Transverse colon (tissue), 4 donors: ENCODE data around the gene FRAS1. TPM values are rescaled to one million over a fixed set of nuclear protein-coding genes. Genes with fewer than 3 reads are reported as not detected.

Source experiments
- DNase-seq: peaks from one replicate; pipeline ENCODE4 v3.0.0-alpha.2; 2019
- H3K27ac ChIP-seq, 4 donors: fragments of 200-600 bp; sonication (generic); 2 replicates each; pipeline ENCODE4 v1.5.1; 2016 to 2018; ENCODE audit warnings: inconsistent platforms in 4 of 4
- H3K27me3 ChIP-seq: fragments of 200-600 bp; sonication (generic); 2 replicates; pipeline ENCODE4 v1.5.1; 2017; ENCODE audit warnings: inconsistent platforms
- H3K36me3 ChIP-seq, 4 donors: fragments of 200-600 bp; sonication (generic); 2 replicates each; pipeline ENCODE4 v1.5.1; 2017 to 2019; ENCODE audit warnings: inconsistent platforms in 4 of 4
- H3K4me1 ChIP-seq, 4 donors: fragments of 200-600 bp; sonication (generic); 2 replicates each; pipeline ENCODE4 v1.5.1; 2017 to 2020; ENCODE audit warnings: inconsistent platforms in 4 of 4
- H3K4me3 ChIP-seq, 4 donors: fragments of 200-600 bp; sonication (generic); 1 replicate in 1 of 4; 2 replicates in 3 of 4; pipeline versions ENCODE4 v1.5.1 to v1.6.1; 2017 to 2019; ENCODE audit warnings: inconsistent platforms in 4 of 4
- H3K9me3 ChIP-seq, 2 donors: fragments of 200-600 bp; sonication (generic); 2 replicates each; pipeline ENCODE4 v1.5.1; 2017 to 2019; ENCODE audit warnings: inconsistent platforms in 2 of 2
- CTCF ChIP-seq, 5 experiments: fragments of 200-600 bp in 3 of 5; fragments of 450-650 bp in 2 of 5; sonication (generic) in 3 of 5; IDR thresholded peaks; 1 replicate in 2 of 5; 2 replicates in 3 of 5; pipeline ENCODE4 v1.5.1; 2016 to 2017; ENCODE audit warnings: antibody characterized with exemption in 5 of 5, inconsistent platforms in 3 of 5, mild to moderate bottlenecking in 2 of 5, moderate library complexity in 1 of 5
- EP300 ChIP-seq: sonication (generic); formaldehyde crosslinking; IDR thresholded peaks from one replicate; pipeline ENCODE4 v1.6.1; 2017; ENCODE audit warnings: antibody characterized with exemption, low read depth
- POLR2A ChIP-seq: fragments of 450-650 bp; IDR thresholded peaks from one replicate; pipeline ENCODE4 v1.6.1; 2016; ENCODE audit warnings: antibody characterized with exemption, mild to moderate bottlenecking, moderate library complexity
- POLR2AphosphoS5 ChIP-seq, 3 donors: sonication (generic); formaldehyde crosslinking; IDR thresholded peaks; one replicate each; pipeline ENCODE4 v1.6.1; 2016; ENCODE audit warnings: antibody characterized with exemption in 3 of 3
- WGBS, 2 donors: methylation state at CpG; one replicate each; pipeline ENCODE4 v1.1.5; 2018; ENCODE audit warnings: low coverage in 1 of 2; 5-methylcytosine and 5-hydroxymethylcytosine counted together
- in situ Hi-C, 4 donors: fragments of 200-750 bp; cut with MboI; loops; one replicate each; pipeline versions ENCODE4 v1.15.0 to v1.15.1; 2017; ENCODE audit warnings: low sequenced_read_pairs in 3 of 4, low pct_ligation_motif_present in 1 of 4, low pct_unique_long_range_greater_than_20kb in 1 of 4
- intact Hi-C: fragments of 100-400 bp; cut with DNase I; formaldehyde crosslinking; loops from one replicate; pipeline ENCODE4 v1.15.1; 2023; ENCODE audit warnings: low total_unique reads
- small RNA-seq, 4 donors: library from RNA; depleted of rRNA; stranded (forward); fragments of <200 nt; gene quantifications; one replicate each; pipeline ENCODE3, GENCODE V24; 2016
- total RNA-seq, 4 donors: library from RNA; depleted of rRNA; stranded (reverse); fragments of >200 nt; gene quantifications; one replicate each; pipeline ENCODE4 v1.1.0, GENCODE V29; 2016

FRAS1 gene
- total RNA-seq, 4 donors from 2014 or later: 1.8 to 9.7 (median 3.1) TPM

- WGBS, 2 donors: 54 to 64% methylated on average over 3 to 4 of the region's 4 CpGs
- TF ChIP-seq POLR2A: no peak
- no peak for TF ChIP-seq EP300
- no peak for TF ChIP-seq POLR2AphosphoS5 (IDR thresholded peaks at IDR 0.05)
- no peak for TF ChIP-seq CTCF (IDR thresholded peaks at IDR 0.05)
- no peak overlapping the region for H3K4me3 ChIP-seq
- no peaks in the 10 kb centered on the region for H3K9me3 ChIP-seq
- intact Hi-C loops: no loop called here
- H3K27ac ChIP-seq: no peak overlapping the region
- no peaks in the 10 kb centered on the region for H3K27me3 ChIP-seq
- no peak for DNase-seq
- in situ Hi-C loops: no loop called here
- H3K36me3 ChIP-seq: no peaks in the 10 kb centered on the region
- H3K4me1 ChIP-seq: peaks cover 0 to 18% (median 8%) of the 10 kb centered on the region in 4 donors
Observed at GRCh38 chr4:78588894-78589545, 531.9 kb downstream of the FRAS1 start.

GRCh38 chr4:78591404-78591803 is 534.3 kb downstream of the FRAS1 start:
- WGBS, 2 donors: 20 to 54% methylated on average over 2 of the region's 2 CpGs

GRCh38 chr4:78592088-78592783 is 535.1 kb downstream of the FRAS1 start:
- no peak for DNase-seq
- WGBS, 2 donors: 68 to 92% methylated on average over 2 to 3 of the region's 3 CpGs
- intact Hi-C loops: no loop called here
- H3K27ac ChIP-seq: no peak overlapping the region
- H3K4me1 ChIP-seq: peaks cover 0 to 34% (median 8%) of the 10 kb centered on the region in 4 donors
- H3K36me3 ChIP-seq: no peaks in the 10 kb centered on the region
- TF ChIP-seq POLR2A (no peak), POLR2AphosphoS5 (IDR thresholded peaks at IDR 0.05) (no peak), CTCF (IDR thresholded peaks at IDR 0.05) (peak in 1 of 5 experiments; percentile 12)
- no peaks in the 10 kb centered on the region for H3K27me3 ChIP-seq
- in situ Hi-C loops: no loop called here
- H3K4me3 ChIP-seq: no peak overlapping the region
- H3K9me3 ChIP-seq: no peaks in the 10 kb centered on the region

More at GRCh38 chr4:78591404-78591803, 534.3 kb downstream of the FRAS1 start:
- no peak overlapping the region for H3K4me3 ChIP-seq
- DNase-seq: no peak
- intact Hi-C loops (no loop called here), in situ Hi-C loops (no loop called here)
- H3K27me3 ChIP-seq: no peaks in the 10 kb centered on the region
- H3K27ac ChIP-seq: peak overlapping the region in 1 of 4 donors; percentile 10
- H3K9me3 ChIP-seq: no peaks in the 10 kb centered on the region
- no peaks in the 10 kb centered on the region for H3K36me3 ChIP-seq
- TF ChIP-seq POLR2AphosphoS5 (IDR thresholded peaks at IDR 0.05) (no peak), EP300 (no peak), CTCF (IDR thresholded peaks at IDR 0.05) (no peak), POLR2A (no peak)
- H3K4me1 ChIP-seq: peaks cover 0 to 33% (median 8%) of the 10 kb centered on the region in 4 donors

Small RNA genes lying within 50 kb of the gene (small RNA-seq; reads per million reads assigned to genes)
- gene AC114801.3: 0 reads per million in 4 donors

Other genes with a start within 250 kb of the FRAS1 start
- gene CNOT6L, start 238.0 kb upstream of the FRAS1 start, total RNA-seq: 10 to 100 TPM in 2 of 4 donors, 1 to 10 TPM in 2; 2.2 to 30.5 (median 14.9) TPM
- gene MRPL1, start 194.5 kb upstream of the FRAS1 start, total RNA-seq: 10 to 100 TPM in 3 of 4 donors, 1 to 10 TPM in 1; 3.7 to 31.8 (median 19.6) TPM